Activated CD4-positive, CD25-positive, alpha-beta regulatory T cell (primary cell): ENCODE measurements around the gene FGF14.

Source experiments
- DNase-seq, 4 experiments: peaks; one replicate each; lab custom pipeline; 2025; lab: John Stamatoyannopoulos, UW

The FGF14 gene

GRCh38 chr13:101982903-101983302 is 418.9 kb downstream of the FGF14 start:
- no peak for DNase-seq

GRCh38 chr13:101979825-101980224 is 422.0 kb downstream of the FGF14 start:
- DNase-seq, result no peak

DNA sequence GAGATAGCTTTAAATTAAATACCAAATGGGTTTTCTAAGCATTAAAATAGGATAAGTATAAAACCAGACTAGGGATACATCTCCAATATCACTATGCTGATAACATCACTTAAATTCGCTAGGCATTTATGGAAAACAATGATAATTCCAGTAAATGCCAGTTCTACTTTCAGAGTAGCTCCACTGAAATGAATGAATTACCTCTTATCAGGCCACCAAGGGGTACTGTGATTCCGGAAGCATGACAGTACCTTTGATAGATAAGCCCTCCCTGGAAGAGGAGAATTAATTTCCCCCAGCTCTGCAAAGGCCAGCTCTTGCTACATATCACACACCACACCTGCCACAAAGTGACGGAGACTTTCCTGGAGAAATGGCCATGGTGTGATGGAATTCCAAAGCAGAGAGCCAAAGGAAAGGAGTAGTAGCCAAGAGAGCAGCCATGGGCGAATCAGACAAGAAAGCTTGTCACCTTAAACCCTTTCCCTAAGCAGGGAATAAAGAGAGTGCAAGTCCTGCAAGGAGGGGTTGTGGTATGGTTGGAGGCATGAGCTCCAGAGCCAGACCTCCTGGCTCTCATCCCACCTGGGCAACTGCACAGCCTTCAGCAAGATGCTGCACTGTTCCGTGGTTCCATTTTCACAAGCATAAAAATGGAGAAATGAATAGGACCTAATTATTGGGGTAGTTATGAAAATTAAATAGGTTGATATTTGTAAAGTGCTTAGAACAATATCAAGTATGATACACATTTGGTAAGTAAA is 423.1 kb downstream of the FGF14 start:
- no peak for DNase-seq

DNA sequence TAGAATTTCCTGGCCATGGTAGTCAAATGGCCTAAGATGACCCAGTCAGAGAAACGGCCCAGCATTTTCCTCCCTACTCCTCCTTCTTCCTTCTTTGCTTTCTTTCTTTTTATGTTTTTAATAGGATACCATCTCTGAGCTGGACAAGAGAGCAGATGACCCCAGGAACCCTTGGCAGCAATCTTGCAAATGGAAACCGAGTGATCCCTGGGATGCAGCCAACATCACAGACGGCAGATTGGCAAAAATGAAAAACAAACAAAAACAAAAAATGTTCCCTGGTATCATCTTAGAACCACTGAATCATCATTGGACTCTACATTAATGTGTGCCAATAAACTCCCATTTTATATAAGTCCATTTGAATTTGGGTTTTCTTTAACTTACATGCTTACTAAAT is 424.4 kb downstream of the FGF14 start:
- no peak for DNase-seq

GRCh38 chr13:101972191-101972590 is 429.7 kb downstream of the FGF14 start:
- no peak for DNase-seq

- DNase-seq, result no peak
Measured at GRCh38 chr13:101970341-101970740, 431.5 kb downstream of the FGF14 start.

DNA sequence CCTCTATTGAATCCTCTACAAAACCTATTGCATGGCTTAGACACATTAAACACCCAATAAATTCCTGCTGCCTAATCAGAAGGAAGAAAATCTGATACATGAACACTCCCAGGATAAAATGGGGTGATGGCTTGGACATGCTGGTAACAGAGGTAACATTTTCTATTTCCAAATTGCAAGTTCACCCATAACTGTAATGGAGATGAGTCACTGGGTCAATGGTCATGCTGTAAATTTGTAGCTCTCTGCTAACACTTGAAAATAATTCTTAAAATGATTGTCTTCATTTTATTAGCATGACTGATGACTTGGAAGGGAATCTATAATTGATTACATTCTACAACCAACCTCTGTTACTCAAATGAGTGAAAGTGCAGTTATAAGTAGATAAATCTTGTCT is 434.1 kb downstream of the FGF14 start:
- DNase-seq, result no peak

- no peak for DNase-seq
Measured at GRCh38 chr13:101967216-101967615, 434.6 kb downstream of the FGF14 start.

DNA sequence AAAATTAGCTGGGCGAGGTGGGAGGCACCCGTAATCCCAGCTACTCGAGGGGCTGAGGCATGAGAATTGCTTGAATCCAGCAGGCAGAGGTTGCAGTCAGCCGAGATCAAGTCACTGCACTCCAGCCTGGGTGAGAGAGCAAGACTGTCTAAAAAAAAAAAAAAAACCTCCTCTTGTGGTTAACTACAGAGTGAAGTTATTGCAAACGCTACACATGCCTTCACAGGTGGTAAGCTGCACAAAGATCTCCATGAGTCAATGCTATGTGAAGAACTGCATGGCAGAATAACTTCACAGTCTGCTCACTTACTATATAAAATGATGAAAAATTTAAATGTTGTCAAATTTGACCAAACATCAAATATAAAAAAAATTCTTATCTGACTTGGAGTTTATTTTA is 436.8 kb downstream of the FGF14 start:
- no peak for DNase-seq

DNA sequence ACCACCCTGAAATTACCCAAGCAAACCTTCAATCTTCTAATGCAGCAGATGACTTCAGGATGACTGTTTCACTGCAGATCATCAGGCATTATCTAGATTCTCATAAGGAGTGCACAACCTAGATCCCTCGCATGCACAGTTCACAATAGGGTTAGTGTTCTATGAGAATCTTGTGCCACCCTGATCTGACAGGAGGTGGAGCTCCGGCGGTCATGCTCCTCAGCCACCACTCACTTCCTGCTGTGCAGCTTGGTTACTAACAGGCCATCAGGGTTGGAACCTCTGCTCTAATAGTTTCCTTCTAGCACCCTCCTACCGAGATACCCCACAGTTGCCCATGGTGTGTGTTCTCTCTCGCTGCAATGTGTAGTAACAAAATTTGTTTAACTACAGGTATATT is 442.8 kb downstream of the FGF14 start:
- no peak for DNase-seq

GRCh38 chr13:101955764-101956163 is 446.1 kb downstream of the FGF14 start:
- DNase-seq, result no peak

- no peak for DNase-seq
Measured at GRCh38 chr13:101951114-101951513, 450.7 kb downstream of the FGF14 start.

GRCh38 chr13:101949681-101950080 is 452.2 kb downstream of the FGF14 start:
- DNase-seq, result no peak

GRCh38 chr13:101946401-101946800 is 455.4 kb downstream of the FGF14 start:
- no peak for DNase-seq

- no peak for DNase-seq
Measured at GRCh38 chr13:101945435-101945834, 456.4 kb downstream of the FGF14 start.

DNA sequence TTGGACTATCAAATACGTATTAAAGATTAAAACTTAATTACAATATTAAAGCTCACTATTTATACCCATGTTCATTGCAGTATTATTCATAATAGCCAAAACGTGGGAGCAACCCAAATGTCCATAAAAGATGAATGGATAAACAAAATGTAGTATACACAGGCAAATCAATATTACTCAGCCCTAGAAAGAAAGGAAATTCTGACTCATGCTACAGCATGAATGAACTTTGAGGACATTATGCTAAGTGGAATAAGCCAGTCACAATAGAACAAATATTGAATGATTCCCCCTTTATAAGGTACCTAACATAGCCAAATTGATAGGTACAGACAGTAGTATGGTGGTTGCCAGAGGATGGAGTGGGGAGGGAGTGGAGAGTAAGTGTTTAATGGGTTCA is 457.3 kb downstream of the FGF14 start:
- no peak for DNase-seq

GRCh38 chr13:101942535-101943157 is 459.2 kb downstream of the FGF14 start:
- DNase-seq, result no peak

- no peak for DNase-seq
Measured at GRCh38 chr13:101942038-101942437, 459.8 kb downstream of the FGF14 start.

GRCh38 chr13:101941095-101941783 is 460.6 kb downstream of the FGF14 start:
- DNase-seq, result no peak

GRCh38 chr13:101939370-101939769 is 462.5 kb downstream of the FGF14 start:
- no peak for DNase-seq

GRCh38 chr13:101935828-101936227 is 466.0 kb downstream of the FGF14 start:
- no peak for DNase-seq

- no peak for DNase-seq
Measured at GRCh38 chr13:101931186-101931585, 470.7 kb downstream of the FGF14 start.

GRCh38 chr13:101930331-101930730 is 471.5 kb downstream of the FGF14 start:
- no peak for DNase-seq
